Endometrial microvascular endothelial cells (primary cell): Measurements from ENCODE around the gene SLF2. TPM values are rescaled to one million over a fixed set of nuclear protein-coding genes. Genes with fewer than 3 reads are reported as not detected.
"Not testable (repeated sequence)": the region's sequence is repeated elsewhere in the genome, so short reads cannot be mapped to it uniquely, and the experiment has no call there.

Experiments
- in situ Hi-C: cut with HindIII; loops from 2 replicates; pipeline ENCODE4 v1.10.0; 2017; ENCODE audit warnings: low sequenced_read_pairs, low pct_unique_long_range_greater_than_20kb; ENCODE audit errors: inconsistent ontology term
- total RNA-seq: library from RNA; depleted of rRNA; stranded (reverse); fragments of >200 nt; gene quantifications from one replicate; pipeline ENCODE4 v1.2.3, GENCODE V29; 2015; ENCODE audit errors: inconsistent ontology term

Gene SLF2
- total RNA-seq, 1 donor from 2014 or later: 27.4 TPM

DNA sequence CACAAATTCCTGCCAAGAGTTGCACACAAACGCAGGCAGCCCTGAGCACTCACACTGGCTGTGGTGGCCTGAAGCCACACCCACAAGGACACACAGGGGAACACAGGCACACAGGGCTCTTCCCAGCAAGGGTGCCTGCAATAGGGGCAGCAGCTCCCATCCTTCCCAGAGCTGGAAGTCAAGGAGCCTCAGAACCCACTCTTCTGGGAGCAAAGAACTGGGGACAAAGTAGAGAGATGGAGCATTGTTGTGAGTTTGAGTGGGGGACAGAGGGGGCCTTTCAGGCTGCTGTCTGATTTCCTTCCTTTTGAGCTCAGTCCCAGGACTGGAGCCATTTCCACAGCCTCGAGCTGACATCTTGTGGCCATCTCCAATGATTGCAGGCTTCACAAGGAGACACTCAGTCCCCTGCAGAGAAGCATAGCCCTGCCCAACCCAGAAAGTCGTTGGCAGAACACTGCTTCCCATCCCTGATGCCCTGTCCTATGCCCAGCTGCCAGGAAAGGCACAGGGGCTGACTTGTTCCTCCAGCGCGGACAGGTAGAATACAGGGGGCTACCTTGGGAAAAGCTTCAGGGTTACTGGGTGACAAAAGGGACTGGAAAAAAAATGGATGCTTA lies 34.4 kb upstream of the SLF2 start:
- in situ Hi-C loops: no loop called here

DNA sequence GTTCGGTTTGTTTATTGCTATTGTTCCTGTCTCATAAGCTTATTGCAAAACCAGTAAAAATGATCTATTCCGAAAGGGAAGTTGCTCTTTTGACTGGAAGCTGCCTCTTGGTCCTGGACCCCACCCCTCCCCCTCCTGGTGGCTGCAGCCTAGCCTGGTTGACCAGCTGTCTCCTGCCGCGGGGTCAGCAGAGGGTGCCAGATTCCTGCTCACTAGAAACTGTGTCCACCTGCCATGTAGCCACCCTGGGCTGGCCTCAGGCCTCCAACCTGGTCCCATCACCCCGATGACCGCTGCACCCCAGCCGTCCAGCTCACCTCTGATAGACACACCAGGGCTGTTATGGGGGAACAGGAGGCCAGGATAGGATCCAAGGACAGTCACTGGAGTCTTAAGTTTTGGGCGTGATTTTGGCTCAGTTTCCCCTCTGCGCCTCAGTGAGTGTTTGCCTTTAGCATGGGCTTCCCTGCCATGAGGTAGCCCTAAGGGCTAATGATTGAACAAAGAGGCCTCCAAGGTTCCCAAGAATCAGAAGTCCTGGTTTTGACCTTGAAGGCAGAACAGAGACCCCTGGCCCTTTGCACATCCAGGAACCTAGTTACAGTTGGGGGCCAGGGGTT lies 32.9 kb upstream of the SLF2 start:
- in situ Hi-C loops: no loop called here

DNA sequence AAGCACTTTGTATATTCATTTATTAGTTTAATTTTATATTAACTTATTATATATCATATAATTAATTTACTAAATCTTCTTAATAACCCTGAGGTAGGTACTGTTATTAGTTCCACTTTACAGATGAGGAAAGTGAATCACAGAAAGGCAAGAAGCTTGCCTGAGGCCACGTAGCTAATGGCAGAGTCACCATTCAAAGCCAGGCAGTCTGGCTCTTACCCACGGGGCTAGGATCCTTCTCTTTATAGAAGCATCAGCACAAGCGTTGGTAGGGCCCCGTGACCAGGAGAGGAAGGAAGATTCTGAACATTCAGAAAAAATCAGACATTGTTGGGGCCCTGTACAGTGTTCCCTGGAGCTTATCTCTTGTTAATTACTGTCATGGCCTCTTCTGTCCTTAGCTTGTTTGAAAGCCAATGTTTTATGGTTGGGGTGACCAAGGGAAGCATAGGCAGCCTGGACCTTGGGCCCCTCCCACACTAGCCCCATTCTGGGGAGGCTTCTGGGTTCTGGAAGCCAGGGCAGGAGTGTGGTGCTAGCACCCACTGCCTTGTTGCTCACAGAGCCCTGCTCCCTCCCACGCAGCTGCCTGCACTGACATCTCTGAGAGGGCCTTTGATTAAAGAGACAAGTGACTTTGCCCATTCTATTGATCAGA lies 31.1 kb upstream of the SLF2 start:
- in situ Hi-C loops: no loop called here

DNA sequence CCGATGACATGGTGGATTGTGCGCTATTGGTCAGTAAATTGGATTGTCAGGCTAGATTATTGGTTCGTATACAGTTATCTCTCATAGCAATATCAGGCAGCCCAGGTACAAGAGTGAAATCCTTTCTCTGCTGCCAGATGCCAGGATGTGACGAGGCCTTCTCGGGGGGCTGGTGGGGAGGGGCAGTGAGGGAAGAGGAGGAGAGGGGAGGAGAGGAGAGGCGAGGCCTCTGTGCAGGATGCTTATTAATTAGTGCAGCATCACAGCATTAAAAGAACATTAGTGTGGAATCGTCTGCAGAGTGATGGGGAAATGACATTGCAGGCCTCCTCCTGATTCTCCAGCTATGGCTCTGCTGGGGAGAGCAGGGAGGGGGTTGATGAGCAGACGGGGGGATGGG lies 30.5 kb upstream of the SLF2 start:
- in situ Hi-C loops: no loop called here

DNA sequence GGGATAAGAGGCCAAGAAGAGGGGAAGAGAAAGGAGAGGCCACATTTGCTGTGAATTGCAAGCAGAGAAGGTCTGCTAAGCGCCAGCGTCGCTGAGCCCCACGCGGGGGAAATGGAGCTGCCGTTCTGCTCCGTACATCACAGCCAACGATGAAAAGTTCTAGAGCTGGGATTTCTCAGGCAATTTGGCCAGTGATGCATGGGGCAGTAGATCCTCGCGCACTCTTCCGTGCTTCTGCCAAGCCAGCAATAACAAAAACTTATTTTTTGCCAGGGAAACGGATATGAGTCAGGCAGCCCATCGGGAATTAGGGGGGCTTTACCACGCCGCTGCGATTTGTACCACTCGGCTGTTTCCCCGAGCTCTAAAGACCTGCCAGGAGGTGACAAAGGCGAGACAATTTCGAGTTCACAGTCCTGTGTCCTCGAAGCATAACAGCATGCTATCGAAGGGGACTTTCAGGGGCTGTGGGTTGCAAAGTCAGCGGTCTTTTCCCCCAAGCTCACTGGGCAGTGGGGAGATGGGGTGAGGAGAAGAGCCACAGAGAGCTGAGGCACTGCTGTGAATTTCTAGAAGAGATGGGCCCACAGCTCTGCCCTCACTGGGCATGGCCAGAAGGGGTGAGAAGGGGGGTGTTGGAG lies 30.0 kb upstream of the SLF2 start:
- in situ Hi-C loops: no loop called here

DNA sequence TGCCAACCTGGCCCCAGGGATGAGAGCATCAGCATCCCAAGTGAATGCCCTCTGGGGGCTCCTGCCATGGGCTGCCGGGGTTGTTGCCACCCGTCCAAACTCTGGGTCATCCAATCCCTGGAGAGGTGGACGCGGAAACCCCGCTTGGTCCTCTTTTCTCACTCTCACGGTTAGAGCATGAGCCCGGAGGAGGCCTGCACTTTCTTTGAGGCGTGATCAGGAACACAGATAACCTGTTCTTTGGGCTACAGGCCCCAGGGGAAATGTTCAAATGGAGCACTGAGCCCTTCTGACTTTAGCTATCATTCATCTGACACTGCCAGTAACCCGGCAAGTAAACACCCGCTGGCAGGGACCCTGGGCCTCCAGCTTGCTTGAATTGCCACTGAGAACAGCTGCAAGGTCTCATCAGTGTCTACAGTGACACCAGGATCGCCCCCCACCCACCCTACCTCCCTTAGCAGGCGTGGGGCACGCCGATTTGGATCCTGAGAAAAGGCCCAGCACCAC lies 29.4 kb upstream of the SLF2 start:
- in situ Hi-C loops: no loop called here

DNA sequence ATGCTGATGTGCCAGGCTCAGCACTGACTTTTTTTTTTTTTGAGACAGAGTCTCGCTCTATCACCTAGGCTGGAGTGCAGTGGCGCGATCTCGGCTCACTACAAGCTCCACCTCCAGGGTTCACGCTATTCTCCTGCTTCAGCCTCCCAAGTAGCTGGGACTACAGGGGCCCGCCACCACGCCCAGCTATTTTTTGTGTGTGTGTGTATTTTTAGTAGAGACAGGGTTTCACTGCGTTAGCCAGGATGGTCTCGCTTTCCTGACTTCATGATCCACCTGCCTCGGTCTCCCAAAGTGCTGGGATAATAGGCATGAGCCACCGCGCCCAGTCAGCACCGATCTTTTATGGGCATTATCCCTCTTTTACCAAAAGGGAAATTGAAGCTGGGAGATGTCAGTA lies 27.2 kb upstream of the SLF2 start:
- in situ Hi-C loops: not testable (repeated sequence)

DNA sequence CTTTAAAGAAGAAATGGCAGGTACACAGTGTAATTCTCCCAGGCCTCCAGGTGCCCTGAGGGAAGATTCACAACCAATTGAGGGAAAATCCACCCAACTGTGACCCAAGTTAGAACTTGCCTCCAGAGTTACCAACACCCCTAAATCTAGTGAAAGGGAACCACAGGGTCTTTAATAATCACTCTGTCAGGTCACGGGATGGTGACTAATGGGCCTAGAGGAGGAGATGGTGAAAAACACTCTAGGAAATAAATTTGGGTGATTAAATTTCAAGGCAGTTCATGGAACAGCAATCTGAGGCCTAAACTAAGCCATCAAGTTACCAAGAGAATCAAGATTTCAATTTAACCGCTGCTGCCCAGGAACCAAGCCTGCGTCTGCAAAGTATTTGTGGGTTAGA lies 26.7 kb upstream of the SLF2 start:
- in situ Hi-C loops: no loop called here

DNA sequence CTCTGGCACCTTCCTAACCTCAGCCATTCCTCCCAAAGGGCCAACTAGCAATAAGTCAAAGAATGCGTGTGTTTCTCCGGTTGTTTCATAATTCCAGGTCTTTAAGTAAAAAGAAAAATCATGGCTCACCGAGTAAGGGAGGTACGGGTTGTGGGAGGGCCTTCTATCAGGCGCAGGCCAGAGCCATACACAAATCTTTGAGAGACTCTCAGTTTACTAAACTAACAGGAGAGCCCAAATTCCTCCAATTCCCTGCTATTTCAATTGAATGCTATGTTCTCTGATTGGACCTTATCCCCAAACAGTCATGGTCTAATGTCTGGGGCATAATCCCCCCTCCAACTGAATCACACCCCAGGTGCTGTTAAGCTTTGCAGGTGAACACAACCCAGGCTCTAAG lies 26.2 kb upstream of the SLF2 start:
- in situ Hi-C loops: no loop called here

DNA sequence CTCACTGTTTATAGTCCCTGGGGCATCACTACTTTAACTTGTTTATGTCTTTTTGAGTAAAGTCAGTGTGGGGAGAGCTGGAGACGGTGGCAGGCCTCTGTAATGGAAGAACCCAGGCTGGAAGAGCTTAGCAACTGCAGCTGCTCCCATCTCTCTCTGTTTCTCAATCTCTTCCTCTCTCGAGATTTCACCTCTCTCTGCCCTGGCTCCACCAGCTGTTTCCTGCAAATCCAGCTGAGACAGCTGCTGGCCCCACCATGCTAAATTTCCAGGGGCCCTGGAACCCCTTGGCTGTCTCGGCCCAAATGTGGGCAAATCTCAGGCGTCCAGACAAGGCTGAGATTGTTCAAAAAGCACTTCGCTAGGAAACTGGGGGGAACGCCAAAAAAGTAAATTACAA lies 25.8 kb upstream of the SLF2 start:
- in situ Hi-C loops: no loop called here

DNA sequence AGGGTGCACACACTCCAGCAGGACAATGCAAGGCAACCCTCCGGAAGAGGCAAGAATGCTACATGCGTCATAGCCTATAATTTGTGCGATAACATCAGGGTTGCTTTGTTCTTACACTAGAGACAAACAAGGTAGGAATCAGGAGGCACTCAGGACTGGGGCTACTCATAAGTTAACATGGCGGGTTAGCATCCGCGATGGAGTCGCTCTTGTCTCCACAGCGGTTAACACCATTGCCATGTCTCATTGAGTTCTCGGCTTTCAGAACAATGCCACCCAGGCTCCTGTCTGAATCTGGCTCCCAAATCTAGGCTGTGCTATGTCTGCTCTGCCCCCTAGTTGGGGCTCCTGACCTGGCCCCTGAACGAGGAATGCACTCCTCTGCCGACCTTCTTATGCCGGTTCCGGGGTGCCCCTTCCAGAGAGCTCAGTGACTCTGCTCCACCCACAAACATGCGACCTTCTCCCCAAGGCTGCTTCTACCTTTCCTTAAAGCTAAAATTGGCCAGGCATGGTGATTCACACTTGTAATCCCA lies 24.9 kb upstream of the SLF2 start:
- in situ Hi-C loops: no loop called here

DNA sequence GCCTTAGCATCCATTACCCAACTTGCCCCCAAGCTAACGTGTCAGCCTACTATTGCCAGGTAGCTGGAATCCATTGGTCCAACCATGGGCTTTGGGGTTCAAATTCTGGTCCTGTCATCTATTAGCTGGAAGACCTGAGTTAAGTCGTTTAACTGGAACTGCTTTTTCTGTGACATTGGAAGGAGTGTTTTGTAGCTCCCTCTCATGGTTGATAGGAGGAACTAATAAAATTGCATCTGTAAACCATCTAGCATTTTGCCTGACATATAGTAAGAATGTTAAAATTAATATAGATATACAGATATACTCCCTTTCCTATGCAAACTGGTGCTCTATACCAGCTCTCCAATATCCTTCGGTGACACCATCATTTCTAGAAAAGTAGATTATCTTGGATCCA lies 23.8 kb upstream of the SLF2 start:
- in situ Hi-C loops: no loop called here

DNA sequence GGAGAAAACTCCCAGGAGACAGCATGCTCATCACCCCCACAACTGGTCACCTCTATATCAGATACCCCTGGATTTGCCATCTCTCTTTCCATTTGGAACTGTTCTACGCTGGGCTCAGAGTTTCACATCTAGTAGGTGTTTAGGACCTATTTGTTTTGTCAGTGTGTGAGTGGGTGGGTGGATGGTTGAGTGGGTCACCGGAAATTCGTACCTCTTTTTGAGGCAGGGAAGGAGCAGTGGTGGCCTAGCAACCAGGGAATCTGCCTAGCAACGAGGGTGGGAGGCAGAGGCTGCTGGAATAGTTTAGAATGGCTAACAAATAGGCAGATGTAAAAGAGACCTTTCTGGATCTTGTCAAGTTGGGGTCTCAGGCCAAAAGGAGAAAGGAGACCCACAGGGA lies 23.2 kb upstream of the SLF2 start:
- in situ Hi-C loops: no loop called here

DNA sequence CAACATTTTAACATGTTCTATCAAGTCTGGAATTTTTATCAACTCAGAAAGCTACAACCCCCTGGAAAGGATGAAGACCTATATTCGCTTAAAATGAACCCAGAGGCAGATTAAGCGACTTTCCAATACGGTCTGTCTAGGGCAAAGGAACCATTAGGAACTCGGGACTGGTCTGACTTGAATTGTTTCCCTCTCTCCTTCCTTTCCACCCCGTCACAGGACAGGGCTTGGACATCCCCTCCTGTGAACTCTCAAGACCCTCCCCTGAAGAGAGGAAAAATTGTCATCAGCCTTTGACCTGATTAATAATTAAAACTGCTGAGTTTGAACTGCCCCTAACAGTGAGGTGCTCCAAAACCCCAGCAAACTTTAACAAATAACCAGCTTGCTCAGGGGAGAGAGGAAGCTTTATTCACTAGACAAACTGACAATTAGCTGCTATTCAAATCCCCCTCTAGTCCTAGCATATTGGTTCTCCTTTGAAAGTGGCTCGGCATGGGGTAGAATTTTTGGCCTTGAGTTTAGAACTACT lies 22.6 kb upstream of the SLF2 start:
- in situ Hi-C loops: no loop called here

DNA sequence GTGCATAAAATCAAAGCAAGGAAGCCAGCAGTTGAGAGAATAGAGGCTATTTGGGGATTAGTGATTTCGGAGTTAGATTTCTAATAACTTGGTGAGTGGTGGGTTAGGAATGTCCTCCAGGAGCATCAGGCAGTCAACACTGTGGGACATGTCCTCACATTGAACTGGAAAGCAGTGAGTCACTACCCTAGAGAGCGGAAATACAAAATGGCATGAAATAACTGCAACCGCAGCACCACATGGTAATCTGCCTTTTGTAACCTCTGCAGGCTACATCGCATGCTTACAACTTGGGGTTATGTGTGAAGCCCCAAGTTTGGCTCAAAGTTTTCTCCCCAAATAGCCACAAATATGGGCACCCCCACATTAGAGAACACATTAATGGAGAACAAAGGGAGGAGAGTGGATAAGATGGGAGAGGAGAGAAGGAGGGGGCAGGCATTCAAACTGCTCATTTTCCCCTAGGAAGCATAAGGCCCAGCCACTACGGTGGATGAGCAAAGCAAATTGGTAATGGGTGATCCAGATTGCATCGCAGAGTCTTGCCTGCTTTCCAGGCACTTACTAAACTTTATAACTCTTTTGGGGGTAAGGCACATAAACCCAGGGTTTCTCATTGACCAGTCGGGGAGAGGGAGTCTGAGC lies 22.0 kb upstream of the SLF2 start:
- in situ Hi-C loops: no loop called here

DNA sequence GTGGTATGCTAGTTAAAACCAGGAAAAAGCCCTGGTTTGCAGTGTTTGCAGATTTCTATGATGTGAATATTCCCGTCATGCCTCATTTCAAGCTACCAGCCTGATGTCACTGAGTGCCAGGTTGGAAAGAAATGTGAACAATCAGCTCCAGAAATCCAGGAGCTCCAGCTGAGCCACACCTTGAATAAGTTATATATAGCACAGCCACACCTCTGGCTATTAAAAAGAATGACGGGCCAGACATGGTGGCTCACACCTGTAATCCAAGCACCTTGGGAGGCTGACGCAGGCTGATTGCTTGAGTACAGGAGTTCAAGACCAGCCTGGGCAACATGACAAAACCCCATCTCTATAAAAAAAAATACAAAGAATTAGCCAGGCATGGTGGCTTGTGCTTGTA lies 18.7 kb upstream of the SLF2 start:
- in situ Hi-C loops: no loop called here

DNA sequence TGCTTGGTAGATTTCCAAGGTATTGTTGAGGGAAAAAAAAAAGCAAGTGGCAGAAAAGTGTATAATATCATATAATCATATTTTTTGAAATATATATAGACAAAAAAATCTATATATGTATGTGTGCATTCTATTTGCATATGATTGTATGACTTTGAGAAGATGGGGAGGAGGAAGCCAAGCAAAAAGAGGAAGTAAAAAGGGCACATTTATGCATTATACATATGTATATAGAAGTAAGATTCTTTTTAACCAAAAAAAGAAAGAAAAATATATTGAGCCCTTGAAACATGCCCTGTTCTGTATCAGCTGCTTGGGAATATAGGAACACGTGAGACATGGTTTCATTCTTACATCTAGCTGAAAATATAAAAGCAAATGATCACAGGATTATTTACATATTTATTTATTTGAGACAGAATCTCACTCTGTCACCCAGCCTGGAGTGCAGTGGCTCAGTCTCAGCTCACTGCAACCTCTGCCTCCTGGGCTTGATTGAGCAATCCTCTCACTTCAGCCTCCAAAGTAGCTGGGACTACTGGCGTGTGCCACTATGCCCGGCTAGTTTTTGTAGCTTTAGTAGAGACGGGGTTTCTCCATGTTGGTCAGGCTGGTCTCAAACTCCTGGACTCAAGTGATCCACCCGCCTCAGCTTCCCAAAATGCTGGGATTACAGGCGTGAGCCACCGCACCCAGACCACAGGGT lies 18.0 kb upstream of the SLF2 start:
- in situ Hi-C loops: no loop called here

DNA sequence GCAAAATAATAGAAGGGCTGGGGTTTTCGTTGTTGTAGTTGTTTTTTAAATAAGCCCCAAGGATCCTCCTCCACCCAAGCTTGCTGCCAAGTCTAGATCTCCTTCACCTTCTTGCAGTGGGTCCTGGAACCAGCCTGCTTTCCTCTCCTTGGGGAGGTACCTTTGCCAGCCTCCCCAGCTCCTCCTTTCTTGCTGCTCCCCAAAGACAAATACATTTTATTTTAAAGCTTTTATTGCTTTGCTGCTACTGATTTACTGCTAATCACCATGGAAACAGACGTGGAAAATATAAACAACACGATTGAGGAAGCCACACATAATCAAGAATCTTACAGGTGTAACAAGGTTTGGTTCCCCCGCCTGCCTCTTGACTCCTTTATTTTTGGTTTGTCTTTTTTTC lies 17.4 kb upstream of the SLF2 start:
- in situ Hi-C loops: no loop called here
